NCI-H2196 treated with DMSO at 0.1 percent for 48 hours (cell line): ENCODE results near the gene UBAP2L.
"Not testable (repeated sequence)": the region's sequence is repeated elsewhere in the genome, so short reads cannot be mapped to it uniquely, and the experiment has no call there.

Experiments used
- DNase-seq: peaks from one replicate; lab custom pipeline; 2025; ENCODE audit not compliant: unreplicated experiment; lab: John Stamatoyannopoulos, UW

UBAP2L gene

GRCh38 chr1:154306151-154306550 lies 85.4 kb downstream of the UBAP2L start:
- DNase-seq, result no peak

- not testable (repeated sequence) for DNase-seq
Measured at GRCh38 chr1:154307670-154308270, 87.0 kb downstream of the UBAP2L start.

DNA sequence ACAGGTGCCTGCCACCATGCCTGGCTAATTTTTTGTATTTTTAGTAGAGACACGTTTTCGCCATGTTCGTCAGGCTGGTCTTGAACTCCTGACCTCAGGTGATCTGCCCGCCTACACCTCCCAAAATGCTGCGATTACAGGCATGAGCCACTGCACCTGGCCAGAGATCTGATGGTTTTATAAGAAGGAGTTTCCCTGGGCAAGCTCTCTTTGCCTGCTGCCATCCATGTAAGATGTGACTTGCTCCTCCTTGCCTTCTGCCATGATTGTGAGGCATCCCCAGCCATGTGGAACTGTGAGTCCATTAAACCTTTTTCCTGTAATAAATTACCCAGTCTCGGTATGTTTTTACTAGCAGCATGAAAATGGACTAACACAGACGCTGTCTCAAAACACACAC lies 88.4 kb downstream of the UBAP2L start:
- not testable (repeated sequence) for DNase-seq

DNA sequence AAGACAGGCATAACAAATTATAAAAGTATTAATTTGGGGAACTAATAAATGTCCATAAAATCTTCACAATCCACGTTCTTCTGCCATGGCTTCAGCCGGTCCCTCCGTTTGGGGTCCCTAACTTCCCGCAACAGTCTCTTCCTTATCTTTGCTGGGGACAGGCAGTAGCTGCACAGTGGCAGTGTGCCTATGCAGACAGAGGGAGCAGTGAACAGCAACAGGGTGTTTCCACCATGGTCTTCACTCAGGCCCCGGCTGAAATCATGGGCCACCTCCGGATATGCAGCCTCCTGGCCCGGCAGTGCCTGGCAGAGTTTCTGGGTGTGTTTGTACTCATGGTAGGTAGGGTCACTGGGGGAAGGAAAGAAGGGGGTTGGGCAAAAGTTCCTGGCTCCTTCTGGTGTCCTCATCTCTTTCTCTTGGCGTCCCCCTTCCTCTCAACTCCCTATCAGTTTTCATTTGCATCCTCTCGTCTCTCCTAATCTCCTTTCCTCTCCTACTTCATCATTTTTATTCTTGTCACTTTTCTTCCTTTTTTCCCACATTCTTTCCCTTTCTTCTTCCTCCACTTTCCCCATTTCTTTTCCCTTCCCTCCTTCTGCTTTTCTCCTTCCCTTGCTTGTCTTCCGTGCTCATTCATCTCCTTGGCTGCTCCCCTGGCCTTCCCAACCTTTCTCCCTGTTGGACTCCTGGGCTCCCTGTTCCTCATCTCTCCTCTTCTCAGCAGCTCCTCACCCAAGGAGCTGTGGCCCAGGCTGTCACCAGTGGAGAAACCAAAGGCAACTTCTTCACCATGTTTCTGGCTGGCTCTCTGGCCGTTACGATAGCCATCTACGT lies 91.7 kb downstream of the UBAP2L start:
- not testable (repeated sequence) for DNase-seq

DNA sequence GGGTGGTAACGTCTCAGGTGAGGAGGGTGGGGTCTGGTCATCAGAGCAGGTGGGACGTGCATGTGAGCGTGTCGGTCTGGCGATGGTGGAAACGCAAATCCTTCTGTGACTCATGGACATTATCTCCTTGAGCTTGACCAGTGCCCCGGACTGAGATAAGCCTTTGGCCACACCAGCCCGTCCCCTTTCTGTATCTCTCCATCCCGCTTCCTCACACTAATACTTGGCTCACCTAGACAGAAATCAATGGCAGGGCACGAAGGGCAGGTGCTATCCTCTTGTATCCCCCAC lies 92.3 kb downstream of the UBAP2L start:
- DNase-seq, result no peak

DNA sequence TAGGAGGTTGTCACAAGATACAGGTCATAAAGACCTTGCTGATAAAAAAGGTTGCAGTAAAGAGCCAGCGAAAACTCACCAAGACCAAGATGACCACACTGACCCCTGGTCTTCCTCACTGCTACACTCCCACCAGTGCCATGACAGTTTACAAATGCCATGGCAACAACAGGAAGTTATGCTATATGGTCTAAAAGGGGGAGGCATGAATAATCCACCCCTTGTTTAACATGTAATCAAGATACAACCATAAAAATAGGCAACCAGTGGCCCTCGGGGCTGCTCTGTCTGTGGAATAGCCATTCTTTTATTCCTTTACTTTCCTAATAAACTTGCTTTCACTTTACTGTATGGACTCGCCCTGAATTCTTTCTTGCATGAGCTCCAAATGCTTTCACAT lies 93.5 kb downstream of the UBAP2L start:
- not testable (repeated sequence) for DNase-seq

GRCh38 chr1:154316704-154317103 lies 95.9 kb downstream of the UBAP2L start:
- DNase-seq, result no peak

- DNase-seq, result no peak
Measured at GRCh38 chr1:154318386-154318785, 97.6 kb downstream of the UBAP2L start.
